Colonic mucosa (tissue), 4 donors: ENCODE data around the gene SELENOS. TPM values are rescaled to one million over a fixed set of nuclear protein-coding genes. Genes with fewer than 3 reads are reported as not detected.

Source experiments
- DNase-seq: peaks from one replicate; pipeline ENCODE4 v3.0.0-alpha.2; 2020
- H3K27ac ChIP-seq: fragments of 200-600 bp; one replicate; pipeline ENCODE4 v1.8.0; 2021
- H3K27me3 ChIP-seq: fragments of 200-600 bp; one replicate; pipeline ENCODE4 v1.8.0; 2021
- H3K36me3 ChIP-seq: fragments of 200-600 bp; one replicate; pipeline ENCODE4 v1.8.0; 2021
- H3K4me1 ChIP-seq: fragments of 200-600 bp; one replicate; pipeline ENCODE4 v1.8.0; 2021; ENCODE audit warnings: mild to moderate bottlenecking
- H3K4me3 ChIP-seq: fragments of 200-600 bp; one replicate; pipeline ENCODE4 v1.8.0; 2021
- H3K9ac ChIP-seq, 2 donors: one replicate each; pipeline ENCODE4 v1.7.0; 2013; ENCODE audit warnings: control low read depth in 2 of 2, low read depth in 2 of 2, low read length in 2 of 2
- H3K9me3 ChIP-seq: fragments of 200-600 bp; one replicate; pipeline ENCODE4 v1.8.0; 2021
- CTCF ChIP-seq: fragments of 200-600 bp; IDR thresholded peaks from one replicate; pipeline ENCODE4 v1.8.0; 2022; ENCODE audit warnings: antibody characterized with exemption, mild to moderate bottlenecking
- intact Hi-C: fragments of 100-400 bp; cut with DNase I; formaldehyde crosslinking; loops from one replicate; pipeline ENCODE4 v1.14.1; 2022
- total RNA-seq, 2 donors: library from RNA; stranded (reverse); fragmentation: NEBNext Ultra II Directional in 1 of 2; extraction: Animal tissue kit (Norgen Biotek cat#: 25700) in 1 of 2; gene quantifications; one replicate each; pipeline ENCODE4 v1.2.1, GENCODE V29; 2021
- donor health status: healthy.
- donor health status: DM: no; HTN: no; CAD: no.
- donor health status: DM: no; HTN: no; CAD: no.

Gene SELENOS
- total RNA-seq, 2 donors from 2014 or later, result 85.8 to 121 TPM

GRCh38 chr15:101313041-101313761, 35.9 kb upstream of the SELENOS start:
- Histone ChIP-seq H3K36me3 (no peaks in the 10 kb centered on the region), H3K9me3 (no peaks in the 10 kb centered on the region), H3K27ac (no peak overlapping the region), H3K9ac (no peak overlapping the region), H3K27me3 (no peaks in the 10 kb centered on the region), H3K4me3 (no peak overlapping the region), H3K4me1 (no peaks in the 10 kb centered on the region)
- intact Hi-C loops, result no loop called here
- TF ChIP-seq CTCF, result no peak
- no peak for DNase-seq

GRCh38 chr15:101310508-101310907, 33.2 kb upstream of the SELENOS start:
- intact Hi-C loops, result no loop called here
- H3K4me1 ChIP-seq, result no peaks in the 10 kb centered on the region
- H3K27me3 ChIP-seq, result no peaks in the 10 kb centered on the region
- H3K4me3 ChIP-seq, result no peak overlapping the region
- no peak overlapping the region for H3K27ac ChIP-seq
- no peaks in the 10 kb centered on the region for H3K9me3 ChIP-seq
- H3K9ac ChIP-seq, result no peak overlapping the region
- TF ChIP-seq CTCF, result no peak
- H3K36me3 ChIP-seq, result no peaks in the 10 kb centered on the region
- DNase-seq, result no peak

GRCh38 chr15:101310161-101310480, 32.8 kb upstream of the SELENOS start:
- intact Hi-C loops, result no loop called here
- no peak overlapping the region for H3K27ac ChIP-seq
- H3K9me3 ChIP-seq, result no peaks in the 10 kb centered on the region
- no peak overlapping the region for H3K4me3 ChIP-seq
- H3K4me1 ChIP-seq, result no peaks in the 10 kb centered on the region
- TF ChIP-seq CTCF, result no peak
- DNase-seq, result no peak
- H3K27me3 ChIP-seq, result no peaks in the 10 kb centered on the region
- no peak overlapping the region for H3K9ac ChIP-seq
- H3K36me3 ChIP-seq, result no peaks in the 10 kb centered on the region

GRCh38 chr15:101309436-101310160, 32.3 kb upstream of the SELENOS start:
- Histone ChIP-seq H3K27me3 (no peaks in the 10 kb centered on the region), H3K36me3 (no peaks in the 10 kb centered on the region), H3K9me3 (no peaks in the 10 kb centered on the region), H3K4me1 (no peaks in the 10 kb centered on the region), H3K27ac (no peak overlapping the region), H3K4me3 (no peak overlapping the region), H3K9ac (no peak overlapping the region)
- no peak for TF ChIP-seq CTCF
- intact Hi-C loops, result loop anchor here (5.0 kb wide), 1 partner anchor 183 kb away; no protein-coding TSS in a partner anchor
- no peak for DNase-seq

- H3K36me3 ChIP-seq, result no peaks in the 10 kb centered on the region
- intact Hi-C loops, result loop anchor here (5.0 kb wide), 1 partner anchor 183 kb away; no protein-coding TSS in a partner anchor
- no peak for TF ChIP-seq CTCF
- no peak overlapping the region for H3K9ac ChIP-seq
- no peak overlapping the region for H3K4me3 ChIP-seq
- no peak for DNase-seq
- no peaks in the 10 kb centered on the region for H3K9me3 ChIP-seq
- H3K4me1 ChIP-seq, result no peaks in the 10 kb centered on the region
- H3K27me3 ChIP-seq, result no peaks in the 10 kb centered on the region
- no peak overlapping the region for H3K27ac ChIP-seq
Measured at GRCh38 chr15:101308604-101309435, 31.5 kb upstream of the SELENOS start.
